OCI-LY7 (cell line): ENCODE results near the gene COL24A1.

ENCODE experiments used
- CTCF ChIP-seq: fragments of 200-600 bp; sonication (generic); conservative IDR thresholded peaks from 2 replicates; pipeline ENCODE4 v1.5.1; 2014; ENCODE audit warnings: mild to moderate bottlenecking, antibody characterized with exemption, low read length, moderate library complexity, mixed read lengths
- EZH2phosphoT487 ChIP-seq: fragments of 200-600 bp; sonication (generic); IDR thresholded peaks from 2 replicates; pipeline ENCODE4 v1.6.1; 2018; ENCODE audit warnings: low read depth, borderline replicate concordance, mild to moderate bottlenecking, mixed run types, antibody characterized with exemption, low read length, moderate library complexity, mixed read lengths

- TF ChIP-seq CTCF (peak; percentile 54), EZH2phosphoT487 (no peak)
Measured at GRCh38 chr1:85707990-85708828, 448.4 kb downstream of the COL24A1 start, which contains the start of gene ZNHIT6.
